ENCODE results near the gene PTBP1. TPM values are rescaled to one million over a fixed set of nuclear protein-coding genes. Genes with fewer than 3 reads are reported as not detected.

The PTBP1 gene
- total RNA-seq, 3 donors from 2014 or later (not counting 1 experiment from before 2014, with no cell fraction given), result 302 to 350 (median 345) TPM

- DNase-seq (no peak), ATAC-seq (no peak)
- Histone ChIP-seq H3K36me3 (ENCODE audit: control insufficient read depth, insufficient read depth, low read length) (peaks cover 54% of the 10 kb centered on the region), H3K27me3 (ENCODE audit: control insufficient read depth, insufficient read depth, low read length) (no peaks in the 10 kb centered on the region), H3K4me3 (ENCODE audit: low read length) (no peak overlapping the region), H3K4me1 (ENCODE audit: control insufficient read depth, insufficient read depth, low read length) (no peaks in the 10 kb centered on the region), H3K27ac (ENCODE audit: low read length) (no peak overlapping the region), H3K9me3 (ENCODE audit: control insufficient read depth, insufficient read depth, low read length) (no peaks in the 10 kb centered on the region)
- Mint-ChIP-seq H3K4me3 (no peak overlapping the region), H3K36me3 (peaks cover 8% of the 10 kb centered on the region), H3K27ac (peak overlapping the region in 1 of 2 donors; percentile 64), H3K4me1 (peaks cover 6 to 10% of the 10 kb centered on the region in 2 donors), H3K27me3 (ENCODE audit: low read depth in 2 of 2) (no peaks in the 10 kb centered on the region), H3K9me3 (no peaks in the 10 kb centered on the region)
- intact Hi-C loops (cut with micrococcal nuclease), result no loop called here
- 91% methylated on average over 25 of the region's 25 CpGs for WGBS (ENCODE audit: insufficient coverage)
- TF ChIP-seq, protein P1, sequence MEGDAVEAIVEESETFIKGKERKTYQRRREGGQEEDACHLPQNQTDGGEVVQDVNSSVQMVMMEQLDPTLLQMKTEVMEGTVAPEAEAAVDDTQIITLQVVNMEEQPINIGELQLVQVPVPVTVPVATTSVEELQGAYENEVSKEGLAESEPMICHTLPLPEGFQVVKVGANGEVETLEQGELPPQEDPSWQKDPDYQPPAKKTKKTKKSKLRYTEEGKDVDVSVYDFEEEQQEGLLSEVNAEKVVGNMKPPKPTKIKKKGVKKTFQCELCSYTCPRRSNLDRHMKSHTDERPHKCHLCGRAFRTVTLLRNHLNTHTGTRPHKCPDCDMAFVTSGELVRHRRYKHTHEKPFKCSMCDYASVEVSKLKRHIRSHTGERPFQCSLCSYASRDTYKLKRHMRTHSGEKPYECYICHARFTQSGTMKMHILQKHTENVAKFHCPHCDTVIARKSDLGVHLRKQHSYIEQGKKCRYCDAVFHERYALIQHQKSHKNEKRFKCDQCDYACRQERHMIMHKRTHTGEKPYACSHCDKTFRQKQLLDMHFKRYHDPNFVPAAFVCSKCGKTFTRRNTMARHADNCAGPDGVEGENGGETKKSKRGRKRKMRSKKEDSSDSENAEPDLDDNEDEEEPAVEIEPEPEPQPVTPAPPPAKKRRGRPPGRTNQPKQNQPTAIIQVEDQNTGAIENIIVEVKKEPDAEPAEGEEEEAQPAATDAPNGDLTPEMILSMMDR (IDR thresholded peaks at IDR 0.05), result no peak
Observed at GRCh38 chr19:810883-811489, 13.7 kb downstream of the PTBP1 start.

GRCh38 chr19:811506-812048, 14.3 kb downstream of the PTBP1 start:
- ATAC-seq (no peak), DNase-seq (no peak)
- Mint-ChIP-seq H3K9me3 (peaks cover 0 to 3% of the 10 kb centered on the region in 2 donors), H3K27ac (peak overlapping the region in 1 of 2 donors; percentile 64), H3K27me3 (ENCODE audit: low read depth in 2 of 2) (no peaks in the 10 kb centered on the region), H3K4me3 (peak overlapping the region; percentile 1), H3K36me3 (peaks cover 8% of the 10 kb centered on the region), H3K4me1 (peaks cover 6 to 14% of the 10 kb centered on the region in 2 donors)
- Histone ChIP-seq H3K4me1 (ENCODE audit: control insufficient read depth, insufficient read depth, low read length) (no peaks in the 10 kb centered on the region), H3K4me3 (ENCODE audit: low read length) (no peak overlapping the region), H3K9me3 (ENCODE audit: control insufficient read depth, insufficient read depth, low read length) (no peaks in the 10 kb centered on the region), H3K27me3 (ENCODE audit: control insufficient read depth, insufficient read depth, low read length) (no peaks in the 10 kb centered on the region), H3K36me3 (ENCODE audit: control insufficient read depth, insufficient read depth, low read length) (peaks cover 52% of the 10 kb centered on the region), H3K27ac (ENCODE audit: low read length) (no peak overlapping the region)
- intact Hi-C loops (cut with micrococcal nuclease), result no loop called here
- 95% methylated on average over 19 of the region's 20 CpGs for WGBS (ENCODE audit: insufficient coverage)
- TF ChIP-seq, protein P1 (IDR thresholded peaks at IDR 0.05), result no peak

DNA sequence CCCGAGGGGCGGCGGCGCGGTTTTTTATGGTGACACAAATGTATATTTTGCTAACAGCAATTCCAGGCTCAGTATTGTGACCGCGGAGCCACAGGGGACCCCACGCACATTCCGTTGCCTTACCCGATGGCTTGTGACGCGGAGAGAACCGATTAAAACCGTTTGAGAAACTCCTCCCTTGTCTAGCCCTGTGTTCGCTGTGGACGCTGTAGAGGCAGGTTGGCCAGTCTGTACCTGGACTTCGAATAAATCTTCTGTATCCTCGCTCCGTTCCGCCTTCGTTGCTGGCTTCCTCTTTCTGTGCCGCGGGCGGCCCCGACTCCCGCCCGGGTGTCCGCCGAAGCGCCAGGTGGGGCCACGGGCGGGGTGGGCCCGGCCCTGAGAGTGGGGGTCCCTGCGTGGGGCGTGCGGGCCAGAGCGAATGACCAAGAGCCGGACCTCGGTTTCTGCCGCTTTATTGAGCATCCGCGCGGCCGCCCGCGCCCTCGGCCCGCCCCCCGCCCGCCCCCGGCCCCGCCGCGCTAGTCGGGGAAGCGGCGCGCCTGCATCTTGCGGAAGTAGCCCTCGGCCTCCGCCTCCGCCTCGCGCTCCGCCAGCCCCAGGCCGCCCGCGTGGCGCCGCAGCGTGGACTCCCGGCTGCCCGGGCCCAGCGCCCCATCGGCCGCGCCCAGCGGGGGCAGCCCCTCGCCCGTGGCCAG, 14.9 kb downstream of the PTBP1 start:
- Mint-ChIP-seq H3K9me3 (peaks cover 0 to 4% of the 10 kb centered on the region in 2 donors), H3K36me3 (peaks cover 7% of the 10 kb centered on the region), H3K4me3 (peak overlapping the region; percentile 1), H3K4me1 (peaks cover 6 to 19% of the 10 kb centered on the region in 2 donors), H3K27ac (peak overlapping the region in 1 of 2 donors; percentile 64), H3K27me3 (ENCODE audit: low read depth in 2 of 2) (no peaks in the 10 kb centered on the region)
- TF ChIP-seq, protein P1 (IDR thresholded peaks at IDR 0.05), result no peak
- Histone ChIP-seq H3K36me3 (ENCODE audit: control insufficient read depth, insufficient read depth, low read length) (peaks cover 46% of the 10 kb centered on the region), H3K4me3 (ENCODE audit: low read length) (no peak overlapping the region), H3K27me3 (ENCODE audit: control insufficient read depth, insufficient read depth, low read length) (no peaks in the 10 kb centered on the region), H3K4me1 (ENCODE audit: control insufficient read depth, insufficient read depth, low read length) (no peaks in the 10 kb centered on the region), H3K9me3 (ENCODE audit: control insufficient read depth, insufficient read depth, low read length) (no peaks in the 10 kb centered on the region), H3K27ac (ENCODE audit: low read length) (no peak overlapping the region)
- intact Hi-C loops (cut with micrococcal nuclease), result no loop called here
- peak in 1 of 3 donors; percentile 3 for ATAC-seq
- 96% methylated on average over 80 of the region's 80 CpGs for WGBS (ENCODE audit: insufficient coverage)
- peak in 1 of 2 donors; percentile 31 for DNase-seq
